ENCODE results near the gene BHMT.

BHMT gene

GRCh38 chr5:79075646-79076426, 35.8 kb upstream of the BHMT start:
- ChIA-PET CTCF (interaction anchor here (0.6 to 3.4 kb wide), 2 partner anchors 28 to 51 kb away, joined by 4 to 11 read pairs; no protein-coding TSS in a partner anchor), POLR2A (ENCODE audit: low non-redundant PET) (no interaction called here)
- no peak for TF ChIP-seq CTCF (conservative IDR thresholded peaks at IDR 0.05; ENCODE audit: low read depth)
- H3K27ac ChIP-seq = no peak overlapping the region
- DNase-seq (ENCODE audit: low spot score) = no peak

DNA sequence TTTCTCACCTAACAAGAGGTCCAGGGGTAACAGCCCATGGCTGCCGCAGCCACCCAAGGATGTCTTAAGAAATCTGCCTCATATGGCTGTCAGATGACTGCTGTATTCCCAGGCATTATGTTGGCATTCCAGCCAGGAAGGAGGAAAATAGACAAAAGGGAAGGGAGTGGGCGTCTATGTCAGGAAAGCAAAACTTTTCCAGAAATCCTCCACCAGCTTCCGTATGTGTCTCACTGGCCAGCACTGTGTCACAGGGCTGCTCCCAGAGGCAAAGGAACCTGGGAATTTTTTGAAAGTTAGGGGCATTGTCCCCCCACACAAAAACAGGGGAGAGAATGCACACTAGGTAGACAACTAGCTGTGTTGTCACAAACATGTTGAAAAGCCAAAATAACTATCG, 34.8 kb upstream of the BHMT start:
- CTCF ChIA-PET = no interaction called here
- no peak for DNase-seq (ENCODE audit: low spot score)
- TF ChIP-seq CTCF (conservative IDR thresholded peaks at IDR 0.05; ENCODE audit: low read depth) = no peak
- H3K27ac ChIP-seq = no peak overlapping the region
- POLR2A ChIA-PET (ENCODE audit: low non-redundant PET) = no interaction called here

- DNase-seq (ENCODE audit: low spot score) = no peak
- no peak for TF ChIP-seq CTCF (conservative IDR thresholded peaks at IDR 0.05; ENCODE audit: low read depth)
- ChIA-PET POLR2A (ENCODE audit: low non-redundant PET) (interaction anchor here (0.5 kb wide), 1 partner anchor 382 kb away, joined by 3 read pairs; no protein-coding TSS in a partner anchor), CTCF (interaction anchor here (0.6 kb wide), 2 partner anchors 160 to 199 kb away, joined by 3 read pairs; no protein-coding TSS in a partner anchor)
- H3K27ac ChIP-seq = no peak overlapping the region
Measured at GRCh38 chr5:79077680-79078365, 33.8 kb upstream of the BHMT start.

GRCh38 chr5:79080804-79081203, 30.8 kb upstream of the BHMT start:
- ChIA-PET POLR2A (ENCODE audit: low non-redundant PET) (no interaction called here), CTCF (no interaction called here)
- H3K27ac ChIP-seq = no peak overlapping the region
- TF ChIP-seq CTCF (conservative IDR thresholded peaks at IDR 0.05; ENCODE audit: low read depth) = no peak
- DNase-seq (ENCODE audit: low spot score) = no peak

- POLR2A ChIA-PET (ENCODE audit: low non-redundant PET) = no interaction called here
- DNase-seq (ENCODE audit: low spot score) = no peak
- no peak overlapping the region for H3K27ac ChIP-seq
- CTCF ChIA-PET = interaction anchor here (0.7 kb wide), 1 partner anchor 12 kb away, joined by 4 read pairs; the partner anchor contains the start of gene BHMT2
- TF ChIP-seq CTCF (conservative IDR thresholded peaks at IDR 0.05; ENCODE audit: low read depth) = no peak
Measured at GRCh38 chr5:79081779-79082178, 29.8 kb upstream of the BHMT start.

- DNase-seq (ENCODE audit: low spot score) = no peak
- H3K27ac ChIP-seq = no peak overlapping the region
- ChIA-PET CTCF (no interaction called here), POLR2A (ENCODE audit: low non-redundant PET) (no interaction called here)
- no peak for TF ChIP-seq CTCF (conservative IDR thresholded peaks at IDR 0.05; ENCODE audit: low read depth)
Measured at GRCh38 chr5:79086116-79086515, 25.5 kb upstream of the BHMT start.
